Right cardiac atrium (tissue), 5 donors: Measurements from ENCODE around the gene AMDHD2. TPM values are rescaled to one million over a fixed set of nuclear protein-coding genes. Genes with fewer than 3 reads are reported as not detected.
"Not testable (repeated sequence)": the region's sequence is repeated elsewhere in the genome, so short reads cannot be mapped to it uniquely, and the experiment has no call there.

ENCODE experiments used
- ATAC-seq, 2 donors: fragments of 200-7000 bp; cut with Tn5 transposase; one replicate each; pipeline versions ENCODE4 v1.8.0 to v1.9.1; 2020; ENCODE audit warnings: moderate library complexity in 2 of 2, mild to moderate bottlenecking in 1 of 2
- DNase-seq, 3 donors: peaks; one replicate each; pipeline ENCODE4 v3.0.0-alpha.2; 2020
- H3K27ac ChIP-seq: one replicate; pipeline ENCODE4 v1.5.1; 2013; ENCODE audit warnings: mild to moderate bottlenecking, low read length, control low read depth, moderate library complexity
- H3K27me3 ChIP-seq: one replicate; pipeline ENCODE4 v1.6.1; 2013; ENCODE audit not compliant: control insufficient read depth, insufficient read depth
- H3K4me1 ChIP-seq: one replicate; pipeline ENCODE4 v1.6.1; 2013; ENCODE audit warnings: low read length; ENCODE audit not compliant: control insufficient read depth, insufficient read depth
- H3K4me3 ChIP-seq: one replicate; pipeline ENCODE4 v1.5.1; 2013; ENCODE audit warnings: low read length, control low read depth
- H3K9me3 ChIP-seq: one replicate; pipeline ENCODE4 v1.6.1; 2013; ENCODE audit warnings: low read length; ENCODE audit not compliant: control insufficient read depth
- WGBS: extraction: QIAGEN DNeasy Blood & Tissue Kit; methylation state at CpG from one replicate; pipeline ENCODE4 v1.1.7; 2013; 5-methylcytosine and 5-hydroxymethylcytosine counted together
- intact Hi-C, 4 donors: fragments of 100-400 bp; cut with DNase I; formaldehyde crosslinking; loops; one replicate each; pipeline versions ENCODE4 v1.11.0 to v1.14.0; 2022 to 2023
- polyA plus RNA-seq: library from polyadenylated mRNA; stranded (reverse); fragments of 200-250 nt; gene quantifications from one replicate; pipeline ENCODE4 v1.2.3, GENCODE V29; 2013
- total RNA-seq, 4 donors: library from RNA; stranded (reverse); fragmentation: NEBNext Ultra II Directional; extraction: Animal tissue kit (Norgen Biotek cat#: 25700); gene quantifications; one replicate each; pipeline ENCODE4 v1.2.1, GENCODE V29; 2021
- donor health status: healthy with polysubstance abuse.
- donor health status: DM: no; HTN: yes; CAD: no.
- donor health status: DM: no; HTN: no; CAD: no.
- donor health status: DM: no; HTN: yes; CAD: no; lungs with severe emphysema.
- donor health status: DM: yes; HTN: yes; CAD: no.

Gene AMDHD2
- total and polyA plus RNA-seq, 5 donors: 10.6 to 16.5 (median 13.2) TPM

DNA sequence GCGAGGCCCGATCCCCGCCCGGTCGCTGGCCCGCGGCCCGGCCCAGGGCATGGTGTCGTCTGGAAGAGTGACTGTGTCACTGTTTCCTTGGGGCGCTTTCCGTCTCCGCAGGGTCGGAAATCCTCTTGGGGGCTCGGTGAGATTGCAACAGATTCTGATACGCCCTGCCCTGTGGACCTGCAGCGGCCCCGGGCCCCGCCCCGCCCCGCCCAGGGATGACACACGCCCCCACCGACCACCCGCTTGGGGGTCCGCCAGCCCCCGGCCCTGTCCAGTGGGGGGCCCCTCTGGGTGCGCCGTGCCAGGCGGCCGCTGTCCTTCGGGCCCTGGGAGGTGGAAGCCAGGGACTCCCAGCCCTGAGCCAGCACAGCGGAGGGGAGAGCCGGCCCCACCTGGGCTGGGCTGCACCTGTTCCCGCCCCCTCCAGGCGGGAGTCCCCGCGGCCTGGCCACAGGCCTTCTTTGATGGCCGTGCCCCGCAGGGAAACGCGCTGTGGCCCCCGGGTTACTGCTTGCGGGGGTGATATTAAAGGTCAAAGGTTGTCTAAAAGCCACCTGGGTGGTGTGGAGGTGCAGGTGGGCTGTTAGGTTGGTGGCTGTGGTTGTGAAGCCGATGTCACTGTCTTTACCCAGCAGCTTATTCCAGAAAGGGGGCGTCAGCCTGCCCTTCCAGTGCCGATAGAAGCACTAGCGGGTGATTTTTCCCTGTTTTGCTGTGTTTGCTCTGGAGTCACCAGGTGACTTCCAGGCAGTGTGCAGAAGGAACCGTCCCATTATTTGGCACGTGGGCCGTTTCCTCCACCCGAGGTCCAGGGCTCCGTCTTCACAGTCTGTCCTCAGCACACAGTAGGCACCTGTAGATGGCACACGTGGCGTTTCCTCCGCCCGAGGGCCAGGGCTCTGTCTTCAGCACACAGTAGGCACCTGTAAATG, 44.5 kb upstream of the AMDHD2 start:
- intact Hi-C loops: no loop called here
- DNase-seq (peak in 1 of 3 donors; percentile 73), ATAC-seq (no peak)
- H3K27me3 ChIP-seq: no peaks in the 10 kb centered on the region
- no peak overlapping the region for H3K27ac ChIP-seq
- 15% methylated on average over 55 of the region's 55 CpGs for WGBS
- no peaks in the 10 kb centered on the region for H3K9me3 ChIP-seq
- peak overlapping the region; percentile 88 for H3K4me3 ChIP-seq
- peaks cover 2% of the 10 kb centered on the region for H3K4me1 ChIP-seq

DNA sequence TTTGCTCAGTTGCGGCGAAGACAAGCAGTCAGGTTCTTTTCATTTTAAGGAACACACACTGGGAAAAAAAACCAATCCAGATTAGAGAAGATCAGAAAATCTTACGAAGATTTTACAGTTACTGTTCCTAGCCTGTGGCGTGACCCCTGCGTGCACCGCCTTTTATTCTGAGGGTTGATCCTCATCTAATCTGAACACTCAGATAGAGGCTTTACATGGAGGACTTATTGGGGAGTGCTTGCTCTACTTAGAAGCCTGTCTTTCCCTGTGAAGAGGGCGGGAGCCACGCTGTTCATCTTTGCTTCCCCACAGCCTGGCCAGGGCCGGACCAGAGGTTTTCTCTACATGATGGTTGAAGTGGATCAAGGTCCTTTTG, 43.8 kb upstream of the AMDHD2 start:
- Histone ChIP-seq H3K27me3 (no peaks in the 10 kb centered on the region), H3K4me1 (peaks cover 2% of the 10 kb centered on the region), H3K27ac (no peak overlapping the region), H3K9me3 (no peaks in the 10 kb centered on the region), H3K4me3 (no peak overlapping the region)
- DNase-seq (peak in 1 of 3 donors; percentile 33), ATAC-seq (no peak)
- intact Hi-C loops: no loop called here
- WGBS: 93% methylated on average over 9 of the region's 9 CpGs

DNA sequence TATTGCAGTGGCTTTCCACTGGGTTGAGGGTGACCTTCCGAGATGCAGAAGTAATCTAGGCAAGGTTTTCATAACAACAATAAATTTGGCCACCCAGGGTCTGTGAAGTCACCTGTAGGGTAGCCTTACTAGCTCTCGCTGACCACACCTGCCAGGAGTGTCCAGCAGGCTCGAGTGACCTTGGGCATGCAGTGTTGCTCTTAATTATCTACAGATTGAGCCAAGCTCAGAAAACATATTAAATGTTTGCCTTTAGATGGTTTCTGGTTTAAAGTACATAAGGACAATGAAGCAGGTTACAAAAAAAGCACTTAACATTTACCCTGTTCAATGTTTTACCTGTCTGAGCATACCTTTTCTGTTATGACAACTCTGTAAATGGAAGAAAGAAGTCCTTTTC, 43.4 kb upstream of the AMDHD2 start:
- H3K27ac ChIP-seq: no peak overlapping the region
- ATAC-seq: no peak

DNA sequence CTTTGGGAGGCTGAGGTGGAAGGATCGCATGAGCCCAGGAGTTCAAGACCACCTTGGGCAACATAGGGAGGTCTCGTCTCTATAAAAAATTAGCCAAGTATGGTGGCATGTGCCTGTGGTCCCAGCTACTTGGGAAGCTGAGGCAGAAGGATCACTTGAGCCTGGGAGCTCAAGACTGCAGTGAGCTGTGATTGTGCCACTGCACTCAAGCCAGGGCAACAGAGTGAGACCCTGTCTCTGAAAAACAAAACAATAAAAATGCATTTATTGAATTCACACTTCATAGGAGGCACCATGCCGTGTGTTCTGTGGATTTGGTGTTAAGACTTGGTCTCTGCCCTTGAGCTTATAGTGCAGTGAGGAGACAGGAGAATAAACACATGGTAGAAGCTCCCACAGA, 42.8 kb upstream of the AMDHD2 start:
- intact Hi-C loops: no loop called here
- H3K27ac ChIP-seq: no peak overlapping the region
- H3K4me3 ChIP-seq: no peak overlapping the region
- H3K9me3 ChIP-seq: no peaks in the 10 kb centered on the region
- no peaks in the 10 kb centered on the region for H3K27me3 ChIP-seq
- ATAC-seq (no peak), DNase-seq (peak in 2 of 3 donors; percentile 1 to 32)
- 95% methylated on average over 3 of the region's 3 CpGs for WGBS
- H3K4me1 ChIP-seq: peaks cover 2% of the 10 kb centered on the region

More for the DNA sequence above, 43.4 kb upstream of the AMDHD2 start:
- WGBS: 93% methylated on average over 3 of the region's 3 CpGs
- DNase-seq: no peak
- H3K4me1 ChIP-seq: peaks cover 2% of the 10 kb centered on the region
- intact Hi-C loops: no loop called here
- H3K4me3 ChIP-seq: no peak overlapping the region
- H3K27me3 ChIP-seq: no peaks in the 10 kb centered on the region
- no peaks in the 10 kb centered on the region for H3K9me3 ChIP-seq

DNA sequence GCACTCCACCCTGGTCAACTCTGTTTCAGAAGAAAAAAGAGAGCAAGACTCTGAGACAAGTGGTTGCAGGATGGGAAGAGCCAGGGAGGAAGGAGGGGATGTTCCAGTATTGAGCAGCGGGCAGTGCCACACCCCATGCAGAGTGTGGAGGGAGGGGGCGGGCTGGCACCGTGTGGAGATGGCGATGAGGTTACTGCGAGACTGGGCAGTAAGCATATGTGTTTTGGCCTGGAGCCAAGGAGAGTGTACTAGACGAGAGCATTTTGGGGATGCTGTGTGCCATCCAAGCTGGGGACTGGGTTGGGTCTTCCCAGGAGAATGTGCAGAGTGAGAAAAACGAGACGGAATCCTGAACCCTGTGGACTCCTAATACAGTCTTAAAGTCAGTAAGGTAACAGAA, 41.9 kb upstream of the AMDHD2 start:
- H3K4me1 ChIP-seq: peaks cover 2% of the 10 kb centered on the region
- H3K4me3 ChIP-seq: no peak overlapping the region
- intact Hi-C loops: no loop called here
- ATAC-seq: no peak
- H3K9me3 ChIP-seq: no peaks in the 10 kb centered on the region
- H3K27ac ChIP-seq: no peak overlapping the region
- no peaks in the 10 kb centered on the region for H3K27me3 ChIP-seq
- 72% methylated on average over 8 of the region's 8 CpGs for WGBS
- DNase-seq: peak in 1 of 3 donors; percentile 45

DNA sequence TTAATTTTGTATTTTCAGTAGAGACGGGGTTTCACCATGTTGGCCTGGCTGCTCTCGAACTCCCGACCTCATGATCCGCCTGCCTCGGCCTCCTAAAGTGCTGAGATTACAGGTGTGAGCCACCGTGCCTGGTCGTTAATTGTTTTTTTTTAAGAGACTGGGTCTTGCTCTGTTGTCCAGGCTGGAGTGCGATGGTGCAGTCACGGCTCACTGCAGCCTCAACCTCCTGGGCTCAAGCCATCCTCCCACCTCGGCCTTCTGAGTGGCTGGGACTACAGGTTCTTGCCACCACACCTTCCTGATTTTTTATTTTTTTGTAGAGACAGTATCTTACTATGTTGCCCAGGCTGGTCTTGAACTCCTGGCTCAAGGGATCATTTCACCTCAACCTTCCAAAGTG, 40.2 kb upstream of the AMDHD2 start:
- H3K4me1 ChIP-seq, ATAC-seq, intact Hi-C loops, H3K27me3 ChIP-seq, H3K4me3 ChIP-seq, H3K27ac ChIP-seq, H3K9me3 ChIP-seq: not testable (repeated sequence)
- peak in 1 of 3 donors; percentile 12 for DNase-seq
- 92% methylated on average over 10 of the region's 10 CpGs for WGBS

DNA sequence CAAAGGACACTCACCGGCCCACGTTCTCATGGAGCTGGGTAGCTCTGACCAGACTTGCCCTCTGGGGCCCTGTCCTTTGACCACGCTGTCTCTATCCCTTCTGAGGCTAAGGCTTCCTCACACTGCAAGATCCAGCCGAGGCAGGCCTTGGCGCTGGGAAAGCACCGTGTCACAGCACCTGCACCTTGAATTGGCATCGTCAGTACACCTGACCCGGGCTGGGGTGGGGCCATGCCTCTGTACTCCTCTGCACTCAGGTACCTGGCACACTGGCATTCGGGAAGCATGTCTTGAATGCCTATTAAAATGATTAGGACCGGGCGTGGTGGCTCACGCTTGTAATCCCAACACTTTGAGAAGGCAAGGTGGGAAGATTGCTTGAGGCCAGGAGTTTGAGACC, 39.2 kb upstream of the AMDHD2 start:
- intact Hi-C loops: no loop called here
- H3K4me1 ChIP-seq: no peaks in the 10 kb centered on the region
- no peak overlapping the region for H3K4me3 ChIP-seq
- no peaks in the 10 kb centered on the region for H3K9me3 ChIP-seq
- no peak for ATAC-seq
- 90% methylated on average over 12 of the region's 12 CpGs for WGBS
- no peak overlapping the region for H3K27ac ChIP-seq
- DNase-seq: peak in 2 of 3 donors; percentile 35 to 37
- no peaks in the 10 kb centered on the region for H3K27me3 ChIP-seq

DNA sequence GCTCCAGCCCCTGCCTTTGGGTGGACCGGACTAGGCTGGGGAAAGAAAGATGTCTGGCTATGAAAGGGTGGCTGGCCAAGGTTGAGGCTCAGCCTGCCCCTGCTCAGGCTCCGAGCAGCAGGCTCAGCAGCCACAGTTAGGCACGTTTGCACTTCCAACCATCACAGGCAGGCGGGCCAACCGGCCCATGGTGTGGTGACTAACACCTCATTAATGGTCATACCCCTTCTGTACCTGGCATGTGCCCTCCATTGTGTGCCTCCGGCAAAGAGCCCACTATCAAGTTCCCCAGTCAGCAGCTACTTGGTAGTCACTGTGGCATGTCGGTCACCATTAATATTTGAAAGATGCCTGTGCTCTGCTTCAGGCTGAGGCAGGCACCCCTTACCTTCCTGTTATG, 38.5 kb upstream of the AMDHD2 start:
- intact Hi-C loops: no loop called here
- WGBS: 74% methylated on average over 7 of the region's 7 CpGs
- DNase-seq: peak in 2 of 3 donors; percentile 12 to 26
- no peaks in the 10 kb centered on the region for H3K9me3 ChIP-seq
- no peak for ATAC-seq
- H3K4me3 ChIP-seq: no peak overlapping the region
- no peak overlapping the region for H3K27ac ChIP-seq
- no peaks in the 10 kb centered on the region for H3K27me3 ChIP-seq
- H3K4me1 ChIP-seq: no peaks in the 10 kb centered on the region

DNA sequence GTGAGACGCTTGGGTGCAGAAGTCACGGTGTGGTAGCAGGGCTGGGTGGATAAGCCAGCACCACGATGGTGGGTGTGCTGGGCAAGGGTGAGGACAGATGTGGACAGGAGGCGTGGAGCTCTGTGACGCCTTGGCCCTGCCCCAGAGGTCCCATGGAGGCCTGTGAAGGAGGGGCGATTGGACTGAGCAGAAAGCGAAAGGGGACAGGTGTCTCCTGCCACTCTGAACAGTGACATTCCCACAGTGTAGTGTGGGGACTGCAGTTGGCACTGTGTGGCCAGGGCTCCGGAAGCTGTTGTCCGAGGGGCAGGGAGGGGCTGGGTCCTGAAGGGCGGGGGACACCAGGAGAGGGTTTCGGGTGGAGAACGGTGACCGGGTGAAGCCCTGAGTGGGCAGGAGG, 37.9 kb upstream of the AMDHD2 start:
- Histone ChIP-seq H3K4me1 (no peaks in the 10 kb centered on the region), H3K4me3 (no peak overlapping the region), H3K9me3 (no peaks in the 10 kb centered on the region), H3K27me3 (no peaks in the 10 kb centered on the region), H3K27ac (no peak overlapping the region)
- intact Hi-C loops: no loop called here
- DNase-seq (peak in 2 of 3 donors; percentile 35 to 45), ATAC-seq (no peak)
- 62% methylated on average over 13 of the region's 13 CpGs for WGBS

DNA sequence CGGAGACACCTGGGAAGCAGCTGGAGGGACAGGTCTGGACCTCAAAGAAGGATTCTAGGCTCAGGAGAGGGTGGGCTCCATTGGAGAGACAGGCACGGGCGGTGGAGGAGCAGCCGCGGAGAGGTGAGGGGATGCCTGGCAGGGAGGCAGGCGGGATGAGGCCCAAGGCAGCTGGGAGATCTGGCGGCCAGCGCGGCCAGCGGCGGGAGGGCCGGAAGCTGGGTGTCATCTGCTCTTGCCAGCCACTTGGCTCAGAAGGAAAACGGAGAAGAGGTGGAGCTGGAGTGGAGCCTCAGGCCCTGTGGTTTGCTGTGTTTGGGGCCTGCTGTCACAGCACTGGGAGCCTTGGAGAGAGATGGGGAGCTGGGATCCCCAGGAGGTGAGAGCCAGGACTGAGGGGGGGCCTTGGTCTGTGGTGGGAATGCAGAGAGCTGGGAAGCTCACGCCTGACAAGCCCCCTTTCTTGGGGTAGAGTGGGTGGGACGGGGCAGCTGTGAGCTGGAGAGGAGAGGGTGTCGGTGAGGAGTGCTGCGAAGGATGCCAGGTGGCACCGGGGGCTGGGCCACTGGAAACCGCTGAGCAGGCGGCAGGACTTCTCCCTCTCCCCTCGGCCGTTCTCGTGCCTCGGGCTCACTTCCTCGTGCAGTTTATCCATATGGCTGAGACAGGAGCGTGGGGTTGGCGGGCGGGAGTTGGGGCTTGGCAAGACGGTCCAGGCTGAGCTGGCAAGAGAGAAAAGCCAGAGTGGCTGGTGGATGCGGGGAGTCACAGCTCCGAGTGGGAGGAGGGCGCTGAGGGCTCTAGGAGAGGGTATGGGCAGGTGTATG, 37.2 kb upstream of the AMDHD2 start:
- peak; percentile 58 to 71 for ATAC-seq
- peak overlapping the region; percentile 19 for H3K27ac ChIP-seq
- intact Hi-C loops: no loop called here
- H3K4me1 ChIP-seq: no peaks in the 10 kb centered on the region
- WGBS: 39% methylated on average over 32 of the region's 32 CpGs
- no peaks in the 10 kb centered on the region for H3K9me3 ChIP-seq
- H3K4me3 ChIP-seq: no peak overlapping the region
- peak; percentile 69 to 86 (median 84) for DNase-seq
- no peaks in the 10 kb centered on the region for H3K27me3 ChIP-seq
